HG02678 (cell line): ENCODE results near the gene ASXL1.
"Not testable (repeated sequence)": the region's sequence is repeated elsewhere in the genome, so short reads cannot be mapped to it uniquely, and the experiment has no call there.

ENCODE experiments used
- ATAC-seq: cut with Tn5 transposase; IDR thresholded peaks from one replicate; pipeline ENCODE4 v1.9.1; 2021; ENCODE audit warnings: mild to moderate bottlenecking, moderate library complexity; ENCODE audit not compliant: unreplicated experiment

The ASXL1 gene

DNA sequence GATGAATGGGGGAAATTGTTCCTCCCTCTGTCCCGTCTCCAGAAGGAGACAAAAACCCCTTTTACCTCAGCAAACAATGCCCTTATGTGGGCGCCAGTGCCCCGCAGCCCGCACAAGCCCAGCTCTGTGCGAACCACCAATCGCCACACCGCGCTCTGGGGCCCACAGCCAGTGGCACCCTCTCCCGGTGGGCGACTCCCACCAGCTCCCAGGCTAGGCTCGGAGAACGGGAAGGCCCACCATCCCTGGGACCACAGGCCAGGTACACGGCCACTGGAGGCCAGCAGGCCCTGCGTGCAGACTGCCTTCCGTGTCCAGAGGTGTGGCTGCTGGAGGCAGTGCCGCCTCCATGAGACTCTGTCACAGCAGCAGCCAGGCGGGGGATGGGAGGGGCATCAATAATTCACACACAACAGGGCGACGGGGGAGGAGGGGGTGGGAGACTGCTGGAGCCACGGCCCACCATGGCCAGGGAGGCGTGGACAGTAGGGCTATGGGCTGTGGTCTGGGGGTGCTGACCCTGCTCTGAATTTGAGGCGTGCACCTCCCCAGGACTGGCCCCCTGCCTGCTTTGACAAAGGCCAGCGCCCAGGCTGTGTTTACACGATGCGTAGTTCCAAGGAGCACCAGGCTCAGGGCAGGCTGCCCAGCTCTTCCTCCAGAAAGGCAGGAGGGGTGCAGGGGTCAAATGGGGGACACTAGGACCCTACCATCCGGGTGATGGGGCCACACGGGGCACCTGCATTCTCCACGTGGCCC lies 105.7 kb downstream of the ASXL1 start:
- ATAC-seq: no peak

DNA sequence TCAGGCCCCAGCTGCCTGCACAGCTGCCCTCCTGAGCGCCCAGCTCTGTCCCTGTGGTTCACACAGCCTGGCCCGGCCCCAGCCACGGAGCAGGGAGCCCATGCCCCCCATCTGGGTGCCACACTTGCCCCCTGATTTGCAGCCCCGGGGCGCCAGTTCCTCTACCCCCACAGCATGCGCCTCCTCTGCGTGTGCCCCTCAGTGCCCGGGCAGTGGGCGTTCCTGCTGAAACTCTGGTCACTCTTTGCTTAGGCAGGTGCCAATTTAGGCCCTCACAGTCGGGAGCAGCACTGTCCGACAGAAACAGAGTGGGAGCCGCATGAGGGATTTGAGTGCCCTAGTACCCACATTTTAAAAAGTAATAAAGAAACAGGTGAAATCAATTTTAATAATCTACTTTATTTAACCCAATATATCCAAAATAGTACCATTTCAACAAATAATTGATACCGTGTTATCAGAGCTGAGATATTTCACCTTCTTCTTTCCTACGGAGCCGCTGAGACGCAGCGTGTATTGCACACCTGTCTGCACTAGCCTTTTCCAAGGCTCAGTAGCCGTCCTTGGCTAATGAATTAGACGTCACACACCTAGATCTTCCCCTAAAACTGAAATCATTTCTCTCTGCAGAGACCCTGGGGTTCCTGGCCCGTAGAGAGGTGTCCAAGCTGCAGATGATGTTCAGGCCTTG lies 106.4 kb downstream of the ASXL1 start:
- no peak for ATAC-seq

DNA sequence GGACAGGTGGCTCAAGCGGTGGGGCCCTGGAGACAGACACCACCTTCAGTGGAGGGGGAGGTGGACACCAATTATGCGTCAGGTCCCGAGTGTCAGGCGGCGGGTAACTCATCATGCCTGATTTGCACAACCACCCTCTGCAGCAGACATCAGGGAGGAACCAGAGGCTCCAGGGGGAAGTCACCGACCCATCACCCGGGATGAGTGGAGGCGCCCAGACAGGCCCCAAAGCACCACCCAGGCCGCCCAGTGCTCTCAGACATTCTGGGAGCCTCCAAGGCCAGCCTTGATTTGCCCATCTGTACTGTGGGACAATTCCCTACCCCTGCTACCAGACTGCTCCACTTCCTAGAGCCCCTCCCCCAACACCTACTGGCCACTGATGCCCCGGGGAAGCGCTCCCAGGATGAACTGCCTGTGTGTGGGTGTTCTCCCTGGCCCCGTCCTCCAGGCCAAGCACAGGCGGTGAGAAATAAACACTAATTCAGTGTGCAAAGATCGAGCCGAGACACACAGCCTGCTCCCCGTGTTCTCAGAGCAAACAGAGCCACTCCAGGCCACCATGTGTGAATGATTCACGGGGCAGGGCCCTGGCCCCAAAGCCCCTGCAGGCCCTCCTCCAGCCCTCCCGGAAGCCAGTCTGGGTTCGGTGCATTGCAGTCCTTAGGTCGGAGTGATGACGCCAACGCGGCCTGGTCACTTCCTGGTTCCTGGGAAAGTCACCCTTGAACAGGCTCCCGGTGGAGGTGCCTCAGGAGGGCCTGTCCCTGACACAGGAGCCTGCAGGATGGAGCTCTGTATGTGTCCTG lies 107.2 kb downstream of the ASXL1 start:
- no peak for ATAC-seq

DNA sequence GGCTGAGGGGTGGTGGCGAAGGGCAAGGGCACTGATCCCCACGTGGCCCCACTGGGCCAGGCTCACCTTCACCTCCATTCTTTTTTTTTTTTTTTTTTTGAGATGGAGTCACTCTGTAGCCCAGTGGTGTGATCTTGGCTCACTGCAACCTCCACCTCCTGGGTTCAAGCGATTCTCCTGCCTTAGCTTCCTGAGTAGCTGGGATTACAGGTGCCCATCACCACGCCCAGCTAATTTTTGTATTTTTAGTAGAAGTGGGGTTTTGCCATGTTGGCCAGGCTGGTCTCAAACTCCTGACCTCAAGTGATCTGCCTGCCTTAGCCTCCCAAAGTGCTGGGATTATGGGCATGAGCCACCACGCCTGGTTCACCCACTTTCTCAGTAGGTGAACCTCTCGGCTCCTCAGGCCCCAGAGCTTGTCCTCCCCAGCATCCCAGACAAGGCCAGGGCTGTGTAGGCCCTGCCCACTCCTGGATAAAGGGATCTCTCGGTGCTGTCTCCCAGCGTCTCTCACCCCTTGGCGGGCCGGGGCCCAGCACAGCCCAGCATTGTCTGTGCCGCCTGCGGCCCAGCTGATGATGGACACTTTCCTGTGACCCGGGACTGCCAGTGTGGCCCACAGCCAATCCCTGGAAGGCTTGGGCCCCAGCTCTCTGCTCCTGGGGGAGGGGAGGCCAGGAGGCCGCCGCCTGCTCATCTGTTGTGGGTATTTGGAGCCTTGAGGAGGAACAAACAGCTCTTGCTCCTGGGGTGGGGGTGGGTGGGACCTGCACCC lies 108.0 kb downstream of the ASXL1 start:
- ATAC-seq: not testable (repeated sequence)

DNA sequence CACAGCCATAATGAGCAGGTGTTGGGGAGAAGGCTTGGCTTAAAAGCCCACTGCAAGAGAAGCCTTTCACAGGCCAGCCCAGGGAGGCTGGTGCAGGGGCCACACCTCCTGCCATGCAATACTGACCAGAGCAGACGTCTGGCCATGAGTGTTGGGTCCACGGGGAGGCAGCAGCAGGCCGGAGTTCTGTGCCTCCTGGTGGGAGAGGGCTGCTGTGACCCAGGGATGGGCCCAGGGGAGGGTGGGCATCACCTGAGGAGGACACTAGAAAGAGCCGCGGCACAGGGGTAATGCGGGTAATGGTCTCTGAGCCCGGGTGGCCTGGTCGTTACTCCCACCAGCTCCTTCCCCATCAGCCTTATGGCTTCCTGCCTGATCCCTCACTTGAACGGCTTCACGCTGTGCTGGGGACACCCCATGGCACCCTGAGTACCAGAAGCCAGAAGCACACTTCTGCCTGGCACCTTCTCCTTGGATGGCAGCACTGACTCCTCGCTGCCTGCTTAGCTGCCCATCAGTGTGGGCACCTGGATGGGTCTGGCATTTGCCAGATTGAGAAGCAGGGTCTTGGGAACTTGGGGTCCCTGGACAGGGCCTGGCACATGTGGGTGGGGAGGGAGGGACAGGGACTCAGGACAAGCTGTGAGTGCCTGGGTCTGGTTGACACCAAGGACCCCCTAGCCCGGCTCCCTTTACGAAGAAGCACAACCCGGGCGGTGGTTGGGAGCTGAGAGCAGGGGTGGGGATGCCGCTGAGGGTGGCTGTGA lies 108.8 kb downstream of the ASXL1 start:
- no peak for ATAC-seq

DNA sequence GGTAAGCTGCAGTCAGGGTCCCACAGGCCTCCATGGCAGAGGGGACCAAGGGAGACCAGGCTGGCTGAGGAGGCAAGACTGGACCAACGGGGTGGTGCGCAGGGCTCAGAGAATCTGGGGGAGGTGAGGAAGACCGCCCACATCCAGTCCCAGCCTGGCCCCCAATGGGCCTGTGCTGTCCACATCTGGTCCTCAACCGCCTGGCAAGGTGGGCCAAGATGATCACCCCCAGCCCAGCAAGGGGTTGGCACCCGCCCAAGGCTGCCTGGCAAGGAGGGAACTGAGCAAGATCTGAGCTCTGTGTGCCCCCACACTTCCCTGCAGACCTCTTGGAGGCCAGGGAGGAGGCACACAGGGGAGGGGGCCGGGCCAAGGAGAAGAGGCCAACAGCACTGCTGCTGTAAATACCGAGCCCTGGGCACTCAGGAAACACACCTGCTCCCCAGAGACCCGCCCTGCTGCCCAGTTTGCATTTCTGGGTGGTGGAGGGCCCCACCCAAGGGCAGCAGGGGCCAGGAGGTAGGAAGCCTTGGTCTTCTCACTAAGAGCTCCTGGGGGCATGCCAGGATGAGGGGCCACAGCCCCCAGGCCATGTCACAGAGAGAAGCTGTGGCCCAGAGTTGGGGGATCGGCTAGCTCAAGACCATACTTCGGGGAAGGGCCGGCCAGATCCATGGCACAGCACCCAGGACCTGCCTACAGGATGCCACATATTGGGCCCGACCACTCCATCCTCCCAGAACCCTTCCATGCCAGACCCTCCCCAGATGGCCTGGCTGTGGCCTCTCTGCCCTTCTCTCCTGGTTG lies 109.6 kb downstream of the ASXL1 start:
- ATAC-seq: no peak

DNA sequence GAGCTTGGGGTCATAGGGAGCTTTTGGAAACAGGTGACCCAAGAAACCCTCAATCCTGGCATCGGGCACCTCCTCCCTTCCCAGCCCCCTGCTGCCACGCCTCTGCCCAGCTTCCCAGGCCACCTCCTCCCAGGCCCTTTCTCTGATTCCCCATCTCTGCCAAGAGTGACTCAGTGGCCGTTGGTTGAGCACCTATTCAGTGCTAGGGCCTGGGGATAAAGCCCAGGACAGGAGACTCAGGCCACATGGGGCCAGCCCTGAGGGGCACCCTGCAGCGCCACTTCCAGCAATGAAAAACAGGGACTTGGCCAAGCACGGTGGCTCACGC lies 110.1 kb downstream of the ASXL1 start:
- no peak for ATAC-seq

DNA sequence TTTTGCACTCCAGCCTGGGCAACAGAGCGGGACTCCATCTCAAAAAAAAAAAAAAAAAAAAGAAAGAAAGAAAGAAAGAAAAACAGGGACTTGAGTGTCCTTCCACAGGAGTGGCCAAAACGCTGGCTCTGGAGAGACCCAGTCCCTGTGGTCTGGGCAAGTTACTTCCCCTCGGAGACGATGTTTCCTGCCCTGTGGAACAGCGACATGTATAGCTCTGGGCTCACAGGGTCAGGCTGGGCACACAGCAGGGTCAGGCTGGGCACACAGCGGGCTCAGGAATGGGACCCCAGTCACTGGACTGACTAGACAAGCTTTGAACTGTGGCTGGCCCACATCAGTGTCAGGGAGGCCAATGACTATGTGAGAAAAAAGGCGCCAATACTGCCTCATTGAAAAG lies 110.7 kb downstream of the ASXL1 start:
- no peak for ATAC-seq

DNA sequence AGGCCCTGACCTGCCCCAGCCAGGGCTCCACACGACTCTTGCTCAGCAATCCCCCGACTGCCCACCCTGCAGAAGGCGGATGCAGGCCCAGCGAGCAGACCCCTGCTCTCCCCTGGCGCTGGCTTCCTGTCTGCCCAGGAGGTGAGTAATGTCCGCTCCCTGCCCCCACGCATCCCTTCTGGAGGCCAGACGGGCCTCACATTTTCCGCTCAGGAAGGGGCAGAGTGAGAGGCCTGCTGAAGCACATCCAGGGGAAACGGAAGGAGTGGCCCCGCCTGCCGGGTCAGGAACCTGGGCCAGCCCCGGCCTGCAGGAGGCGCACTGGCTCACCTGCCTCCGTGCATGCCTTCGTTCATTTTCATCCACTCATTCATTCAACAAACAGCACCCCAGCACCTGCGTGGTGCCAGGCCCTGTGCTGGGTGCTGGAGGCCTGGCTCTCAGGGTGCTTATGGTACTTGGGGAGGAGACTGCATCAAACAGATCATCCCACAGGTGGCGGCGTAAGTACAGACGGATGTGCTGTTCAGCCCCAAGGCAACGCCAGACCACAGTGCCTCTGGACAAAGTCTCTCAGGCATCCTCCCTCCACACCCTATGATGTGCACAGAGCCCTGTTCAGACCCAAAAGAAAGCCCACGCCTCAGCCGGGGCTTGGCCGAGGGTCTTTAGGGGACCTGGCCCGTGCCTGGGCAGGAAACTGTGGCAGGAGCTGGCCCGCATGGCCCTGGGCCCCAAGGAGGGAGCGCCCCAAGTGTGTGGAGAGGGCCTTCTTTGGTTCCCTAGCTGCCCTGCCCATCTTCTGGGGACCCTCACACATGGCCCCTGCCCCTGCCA lies 112.1 kb downstream of the ASXL1 start:
- ATAC-seq: no peak

DNA sequence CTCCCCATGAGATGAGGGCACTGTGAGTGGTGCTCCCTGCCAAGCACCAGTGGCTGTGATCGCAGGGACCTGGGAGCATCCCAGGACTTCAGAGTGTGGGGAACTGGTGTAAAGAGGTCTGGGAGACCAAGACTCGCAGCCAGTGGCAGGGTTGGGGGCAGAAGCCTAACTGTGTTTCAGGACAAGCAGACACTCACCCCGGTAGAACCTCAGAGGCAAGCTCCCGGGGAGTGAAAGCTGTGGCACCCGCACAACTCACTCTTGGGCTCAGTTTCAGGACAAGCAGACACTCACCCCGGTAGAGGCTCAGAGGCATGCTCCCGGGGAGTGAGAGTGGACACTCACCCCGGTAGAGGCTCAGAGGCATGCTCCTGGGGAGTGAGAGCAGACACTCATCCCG lies 112.8 kb downstream of the ASXL1 start:
- no peak for ATAC-seq

DNA sequence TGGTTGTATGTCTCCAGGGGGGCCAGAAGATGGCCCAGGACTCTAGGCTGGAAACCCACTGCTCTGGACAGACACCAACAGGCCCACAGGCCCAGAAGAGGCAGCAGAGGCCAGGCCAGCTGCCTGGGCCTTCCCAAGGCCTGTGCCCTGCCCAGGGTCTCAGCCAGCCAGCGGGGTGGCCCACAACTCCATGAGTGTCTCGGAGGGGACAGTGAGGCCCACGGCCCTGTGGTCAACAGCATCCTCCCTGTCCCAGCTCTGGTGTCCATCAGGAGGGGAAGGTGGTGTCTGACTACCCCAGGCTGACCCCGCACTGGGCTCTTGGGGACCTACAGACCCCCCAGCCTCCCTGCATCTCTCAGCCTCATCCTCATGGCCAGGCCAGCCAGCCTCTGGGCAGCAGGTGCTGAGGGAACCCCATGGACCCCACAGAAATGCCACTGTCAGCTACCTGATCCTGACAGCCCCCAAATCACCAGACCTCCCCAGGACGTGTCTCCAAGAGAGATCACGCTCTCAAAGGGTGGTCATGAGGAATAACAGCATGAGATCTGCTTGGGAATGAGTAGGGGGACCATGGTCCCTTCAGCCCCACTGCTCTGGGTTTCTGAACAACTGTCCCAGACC lies 114.6 kb downstream of the ASXL1 start:
- no peak for ATAC-seq

DNA sequence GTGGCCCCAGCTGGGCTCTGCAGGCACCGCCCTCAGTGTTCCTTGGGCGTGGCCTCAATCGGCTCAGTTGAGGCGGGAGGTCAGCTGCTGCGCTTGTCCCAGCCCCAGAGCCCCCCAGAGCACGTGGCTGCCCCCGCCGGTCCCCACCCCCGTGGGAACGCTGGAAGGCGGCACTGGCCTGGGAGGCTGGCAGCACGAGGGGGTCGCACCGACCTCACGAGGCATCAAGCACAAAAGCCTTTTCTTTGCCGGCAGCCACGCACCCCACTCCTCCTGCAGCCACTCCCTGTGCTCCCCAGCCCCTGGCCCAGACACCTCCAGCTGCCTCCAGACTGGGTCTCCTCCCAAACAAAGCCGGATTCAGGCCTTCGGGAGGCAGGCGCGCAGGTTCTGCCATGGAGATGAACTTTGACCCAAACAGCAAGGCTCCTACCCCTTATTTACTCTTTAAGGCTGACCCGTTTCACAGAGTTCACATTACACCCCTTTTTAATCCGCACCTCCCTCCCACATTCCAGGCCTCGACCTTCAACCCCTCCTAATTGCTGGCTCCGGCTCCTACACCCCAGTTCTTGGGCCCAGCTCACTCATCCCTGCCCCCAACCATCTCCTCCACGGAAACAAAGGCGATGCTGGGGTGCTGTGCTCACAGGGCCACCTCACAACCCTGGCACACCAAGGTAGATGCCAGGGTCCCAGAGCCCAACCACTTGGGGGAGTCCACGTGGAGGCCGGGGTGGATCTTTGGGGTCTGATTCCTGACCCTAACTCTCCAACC lies 115.3 kb downstream of the ASXL1 start:
- no peak for ATAC-seq

DNA sequence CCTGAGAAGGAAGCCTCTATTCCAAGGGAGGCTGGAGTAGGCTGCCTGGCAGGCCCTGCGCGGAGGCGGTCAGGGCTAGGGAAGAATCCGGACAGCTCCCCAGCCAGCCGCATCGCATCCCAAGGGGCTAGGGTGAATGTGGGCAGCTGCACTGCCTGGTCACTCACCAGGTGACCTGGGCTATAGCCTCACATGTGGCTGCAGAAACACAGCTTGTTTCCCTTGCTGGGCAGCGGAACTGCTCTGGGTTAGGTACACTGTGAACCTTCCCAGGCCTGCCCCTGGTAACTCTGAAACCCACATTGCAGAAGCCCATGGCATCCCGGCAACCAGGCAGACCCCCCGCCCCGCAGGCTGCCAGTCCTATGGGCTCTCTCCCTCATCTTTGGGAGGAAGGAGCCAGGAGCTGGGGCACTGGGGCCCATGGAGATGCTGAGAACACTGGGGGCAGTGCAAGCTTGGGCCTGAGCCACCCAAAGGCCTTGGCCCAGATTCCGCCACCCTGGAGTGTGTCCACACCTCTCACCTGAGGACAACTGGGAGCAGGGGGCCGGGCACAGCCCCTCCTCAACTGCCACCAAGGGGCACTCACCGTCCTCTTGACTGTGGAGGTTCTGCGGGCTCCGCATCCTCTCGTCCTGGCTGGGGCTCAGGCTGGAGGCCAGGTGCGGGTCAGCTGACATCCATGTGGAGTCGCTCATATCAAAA lies 116.0 kb downstream of the ASXL1 start:
- no peak for ATAC-seq

DNA sequence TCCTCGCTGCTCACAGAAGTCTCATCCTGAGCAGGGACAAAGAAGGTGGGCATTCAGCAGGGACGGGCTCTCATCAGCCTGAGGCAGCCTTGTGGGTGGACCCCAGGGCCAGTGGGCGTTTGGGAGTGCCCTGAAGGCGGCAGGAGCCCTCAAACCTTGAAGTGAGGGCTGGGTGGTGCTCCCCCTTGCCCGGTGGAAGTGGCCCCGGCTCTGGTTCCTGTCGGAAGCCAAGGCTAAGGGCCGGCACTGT lies 116.5 kb downstream of the ASXL1 start:
- no peak for ATAC-seq

DNA sequence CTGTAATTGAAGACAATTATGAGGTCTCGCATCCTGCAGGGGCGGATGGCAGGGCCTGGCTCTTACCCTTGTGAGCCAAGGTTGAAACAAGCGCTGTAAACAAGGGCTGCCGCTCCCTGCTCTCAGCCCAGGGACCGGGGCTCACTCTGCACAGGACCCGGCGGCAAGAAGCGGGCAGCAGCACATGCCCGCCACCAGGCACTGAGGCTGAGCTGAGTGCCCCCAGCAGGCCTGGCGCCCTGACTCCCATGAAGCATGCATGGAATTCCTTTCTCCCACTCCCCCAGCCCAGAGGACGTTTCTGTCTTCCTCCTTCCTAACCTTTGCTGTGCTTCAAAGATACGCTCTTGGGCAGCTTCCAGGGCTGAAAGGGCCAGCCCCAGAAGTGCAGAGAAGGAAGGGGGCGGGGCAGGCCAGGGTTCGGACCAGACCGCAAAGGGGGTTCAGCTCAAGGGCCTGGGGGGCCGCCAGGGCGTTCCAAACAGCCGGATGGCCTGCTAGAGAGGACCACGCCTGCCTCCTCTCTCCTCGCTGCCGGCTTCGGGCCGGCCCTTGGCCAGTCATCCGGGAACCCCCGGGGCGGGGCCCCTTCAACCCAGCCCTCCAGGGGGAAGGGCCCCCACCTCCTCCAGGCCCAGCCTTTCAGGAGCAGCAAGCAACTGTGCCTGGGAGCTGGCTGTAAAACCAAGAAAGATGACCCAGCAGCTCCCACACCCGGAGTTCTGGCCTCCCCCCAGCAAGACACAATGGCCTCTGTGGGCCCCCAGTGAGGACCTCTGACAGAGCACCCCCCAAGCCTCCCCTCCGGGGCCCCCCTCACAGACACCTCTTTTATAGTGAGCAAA lies 117.1 kb downstream of the ASXL1 start:
- ATAC-seq: no peak
